ENCODE results near the gene SLC30A2. TPM values are rescaled to one million over a fixed set of nuclear protein-coding genes. Genes with fewer than 3 reads are reported as not detected.

The SLC30A2 gene
- polyA plus RNA-seq, 6 donors from 2014 or later: not detected

DNA sequence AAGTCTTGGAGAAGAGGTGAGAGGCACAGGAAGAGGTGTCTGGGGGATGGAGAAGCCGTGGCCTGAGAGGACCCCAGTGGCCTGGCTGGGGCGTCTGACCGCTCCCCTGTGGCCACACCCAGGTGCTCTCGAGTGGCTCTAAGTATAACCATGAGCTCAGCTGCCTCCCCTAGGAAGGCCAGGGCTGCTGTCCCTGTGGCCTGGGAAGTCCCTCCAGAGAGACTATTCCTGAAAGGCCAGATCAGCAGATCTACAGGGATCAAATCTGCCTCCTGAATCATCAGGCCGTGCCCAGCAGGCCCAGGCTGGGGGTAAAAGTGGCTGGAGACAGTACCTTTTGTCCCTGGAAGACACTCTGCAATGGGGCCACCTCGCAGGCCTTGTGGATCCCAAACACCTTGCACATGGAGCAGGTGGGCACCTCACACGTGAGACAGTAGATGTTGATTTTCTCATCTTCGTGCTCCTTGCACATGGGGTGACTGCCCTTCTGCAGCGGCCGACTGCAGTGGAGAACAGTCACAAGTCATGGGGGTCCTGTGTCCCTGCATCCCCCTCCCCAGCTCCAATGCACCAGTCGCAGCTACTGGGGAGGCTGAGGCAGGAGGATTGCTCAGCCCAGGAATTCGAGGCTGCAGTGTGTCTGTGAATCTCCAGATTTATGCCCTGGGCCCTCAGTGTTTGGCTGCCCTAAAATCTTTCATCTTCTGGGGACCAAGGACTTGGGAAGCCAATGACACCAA, 15.1 kb upstream of the SLC30A2 start:
- Mint-ChIP-seq H3K36me3 (no peaks in the 10 kb centered on the region), H3K27ac (no peak overlapping the region)

DNA sequence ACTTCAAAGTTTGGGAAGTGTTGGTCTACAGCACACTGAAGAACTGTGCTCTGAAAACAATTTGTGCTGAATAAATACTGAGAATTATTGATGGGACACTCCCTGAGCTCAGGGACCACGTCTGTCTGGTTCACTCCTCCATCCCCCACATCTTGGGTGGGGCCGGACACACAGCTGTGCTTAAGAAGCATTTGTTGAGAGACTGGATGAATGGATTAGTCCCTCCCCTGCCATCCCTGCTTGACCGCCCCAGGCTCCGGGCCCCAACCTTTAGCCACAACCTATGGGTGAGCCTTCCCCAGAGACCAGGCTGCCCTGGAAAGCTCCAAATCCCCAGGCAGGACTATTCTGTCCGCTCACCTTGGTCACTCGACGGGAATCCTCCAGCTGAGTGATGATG, 14.0 kb upstream of the SLC30A2 start:
- Mint-ChIP-seq H3K4me3 (no peak overlapping the region), H3K27me3 (peaks cover 36 to 53% (median 48%) of the 10 kb centered on the region in 3 donors), H3K36me3 (no peaks in the 10 kb centered on the region), H3K9me3 (no peaks in the 10 kb centered on the region), H3K27ac (peak overlapping the region in 1 of 6 donors; percentile 57), H3K4me1 (no peaks in the 10 kb centered on the region)
- DNase-seq (no peak), ATAC-seq (ENCODE audit: low read depth in 2 of 2) (no peak)

More for the DNA sequence above, 15.1 kb upstream of the SLC30A2 start:
- no peak for DNase-seq
- Mint-ChIP-seq H3K9me3 (no peaks in the 10 kb centered on the region), H3K27me3 (peaks cover 29 to 58% (median 50%) of the 10 kb centered on the region in 3 donors), H3K4me3 (no peak overlapping the region), H3K4me1 (no peaks in the 10 kb centered on the region)
- no peak for ATAC-seq (ENCODE audit: low read depth in 2 of 2)

DNA sequence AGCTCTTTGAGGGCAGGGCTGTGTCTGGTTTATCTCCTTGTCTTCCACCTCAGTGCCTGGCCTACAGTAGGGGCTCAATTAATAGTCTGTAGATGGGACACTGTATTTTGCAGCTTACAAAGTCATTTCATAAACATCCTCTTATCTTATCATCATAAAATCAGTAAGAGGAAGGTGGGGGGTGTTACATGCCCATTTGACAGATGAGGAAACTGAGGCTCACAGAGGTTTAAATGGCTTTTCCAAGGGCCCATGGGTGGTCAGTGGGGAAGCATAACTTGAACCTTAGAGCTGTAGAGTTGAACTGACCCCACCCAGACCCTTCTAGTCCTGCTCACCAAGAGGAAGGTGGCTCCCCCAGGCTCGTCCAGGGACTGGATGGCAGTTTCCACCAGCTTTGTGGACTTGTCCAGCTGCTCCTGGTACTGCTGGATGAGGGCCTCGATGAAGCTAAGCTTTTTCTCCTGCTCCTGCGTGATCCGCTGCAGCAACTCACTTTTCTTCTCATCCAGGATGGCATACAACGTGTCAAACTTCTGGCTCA, 12.2 kb upstream of the SLC30A2 start:
- H3K36me3 Mint-ChIP-seq: no peaks in the 10 kb centered on the region
- no peak for DNase-seq
- H3K4me1 Mint-ChIP-seq: no peaks in the 10 kb centered on the region
- H3K9me3 Mint-ChIP-seq: no peaks in the 10 kb centered on the region
- no peak overlapping the region for H3K4me3 Mint-ChIP-seq
- no peak for ATAC-seq (ENCODE audit: low read depth in 2 of 2)
- peaks cover 42 to 60% (median 50%) of the 10 kb centered on the region in 3 donors for H3K27me3 Mint-ChIP-seq
- H3K27ac Mint-ChIP-seq: no peak overlapping the region

DNA sequence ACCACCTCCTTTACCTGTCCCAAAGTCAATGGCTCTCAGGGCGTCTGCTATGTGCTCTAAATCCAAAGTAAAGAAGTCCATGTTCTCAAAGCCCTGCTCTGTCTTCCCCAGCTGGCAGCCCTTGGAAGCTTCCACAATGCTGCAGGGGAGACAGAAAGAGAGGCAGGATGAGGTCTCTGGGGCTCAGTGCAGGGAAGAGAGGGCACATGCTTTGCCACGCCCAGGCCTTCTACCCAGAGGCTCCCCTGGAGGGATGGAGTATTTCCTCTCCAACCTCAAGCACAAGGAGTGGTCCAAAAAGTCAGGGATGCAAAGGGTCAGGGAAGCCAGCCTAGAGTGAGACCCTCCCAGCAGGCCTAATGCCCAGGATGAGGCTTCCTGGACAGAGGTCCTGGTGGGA, 11.3 kb upstream of the SLC30A2 start:
- H3K27me3 Mint-ChIP-seq: peaks cover 41 to 59% (median 43%) of the 10 kb centered on the region in 3 donors
- H3K36me3 Mint-ChIP-seq: no peaks in the 10 kb centered on the region
- H3K4me1 Mint-ChIP-seq: no peaks in the 10 kb centered on the region
- ATAC-seq (ENCODE audit: low read depth in 2 of 2) (no peak), DNase-seq (no peak)
- H3K27ac Mint-ChIP-seq: no peak overlapping the region
- H3K4me3 Mint-ChIP-seq: no peak overlapping the region
- no peaks in the 10 kb centered on the region for H3K9me3 Mint-ChIP-seq

DNA sequence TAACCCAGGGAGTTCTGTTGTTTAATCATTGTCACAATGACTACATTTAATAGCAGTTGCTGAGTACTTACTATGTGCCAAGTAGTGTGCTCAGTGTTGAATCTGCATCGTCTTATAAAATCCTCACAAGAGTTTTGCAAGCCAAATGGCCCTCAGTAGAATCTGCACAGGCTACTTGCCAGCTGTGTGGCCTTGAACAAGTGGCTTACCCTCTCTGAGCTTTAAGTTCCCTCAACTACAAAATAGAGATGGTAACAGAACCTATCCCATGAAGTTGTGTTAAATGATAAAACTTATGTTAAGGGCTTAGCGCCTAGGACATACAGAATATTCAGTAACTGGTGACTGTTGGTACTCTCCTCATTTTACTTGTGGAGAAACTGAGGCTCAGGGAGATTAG, 9.1 kb upstream of the SLC30A2 start:
- Mint-ChIP-seq H3K36me3 (no peaks in the 10 kb centered on the region), H3K4me1 (no peaks in the 10 kb centered on the region), H3K9me3 (no peaks in the 10 kb centered on the region), H3K27me3 (peaks cover 47 to 67% (median 57%) of the 10 kb centered on the region in 3 donors), H3K27ac (no peak overlapping the region), H3K4me3 (no peak overlapping the region)
- no peak for DNase-seq
- ATAC-seq (ENCODE audit: low read depth in 2 of 2): no peak

DNA sequence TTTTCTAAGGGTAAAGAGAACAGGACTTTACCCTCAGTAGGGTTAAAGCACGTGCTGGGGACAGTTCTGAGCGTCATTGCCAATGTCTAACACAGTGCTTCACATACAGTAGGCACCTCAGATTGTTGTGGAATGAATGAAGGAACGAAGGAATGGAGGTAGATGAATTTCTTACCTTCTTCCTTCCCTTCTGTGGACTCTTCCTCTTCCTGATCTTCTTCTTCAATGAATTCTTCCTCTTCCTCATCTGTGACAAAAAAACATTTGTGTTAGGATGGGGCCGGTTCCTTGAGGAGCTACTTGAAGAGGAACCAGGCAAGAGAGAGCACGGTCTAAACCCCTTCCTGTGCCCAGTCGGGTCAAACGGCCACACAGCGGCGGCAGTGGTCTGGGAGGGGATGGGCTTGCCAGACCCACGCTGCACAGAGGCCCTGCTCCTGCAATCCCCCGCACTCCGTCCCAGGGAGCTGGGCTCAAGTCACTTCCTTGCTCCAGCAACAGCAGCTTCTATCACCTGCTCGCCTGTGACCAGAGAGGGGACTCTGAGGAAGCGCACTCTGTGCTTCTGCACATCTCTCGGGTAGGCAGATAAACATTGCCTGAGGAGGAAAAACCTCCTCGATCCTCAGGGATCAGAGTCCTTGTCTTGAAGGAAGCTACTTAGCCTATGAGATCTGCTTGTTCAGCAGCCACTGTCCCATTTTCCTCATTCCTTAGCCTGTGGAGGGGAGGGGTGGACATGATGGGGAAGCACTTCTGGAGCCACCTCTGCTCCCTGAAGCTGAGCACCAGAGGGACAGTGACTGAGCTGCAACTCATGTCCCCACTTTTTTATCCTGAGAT, 8.0 kb upstream of the SLC30A2 start:
- no peaks in the 10 kb centered on the region for H3K36me3 Mint-ChIP-seq
- H3K4me3 Mint-ChIP-seq: peak overlapping the region in 1 of 8 donors; percentile 47
- H3K27me3 Mint-ChIP-seq: peaks cover 48 to 67% (median 59%) of the 10 kb centered on the region in 3 donors
- no peak for DNase-seq
- H3K9me3 Mint-ChIP-seq: no peaks in the 10 kb centered on the region
- no peak overlapping the region for H3K27ac Mint-ChIP-seq
- H3K4me1 Mint-ChIP-seq: no peaks in the 10 kb centered on the region
- no peak for ATAC-seq (ENCODE audit: low read depth in 2 of 2)

DNA sequence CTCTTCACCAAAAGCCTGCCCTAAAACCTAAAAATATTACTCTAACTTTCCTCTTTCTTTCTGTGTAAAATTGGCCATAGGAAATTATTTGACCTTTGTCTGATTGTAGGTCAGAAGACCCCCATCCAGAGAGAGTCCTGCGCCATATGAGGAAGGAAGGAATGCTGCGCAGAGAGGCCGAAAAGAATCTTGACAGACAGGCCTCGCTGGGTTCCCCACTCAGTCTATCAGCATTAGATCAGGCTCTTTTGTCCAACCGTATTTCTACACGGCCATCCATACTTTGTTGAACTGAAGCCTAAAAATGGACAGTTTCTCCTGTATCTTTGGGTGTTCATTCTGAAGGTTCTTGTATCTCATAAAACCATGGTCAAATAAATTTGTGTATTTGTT, 4.3 kb upstream of the SLC30A2 start:
- peak overlapping the region in 1 of 6 donors; percentile 4 for H3K27ac Mint-ChIP-seq
- peaks cover 0 to 5% (median under 1%) of the 10 kb centered on the region in 3 donors for H3K4me1 Mint-ChIP-seq
- no peak overlapping the region for H3K4me3 Mint-ChIP-seq
- DNase-seq (no peak), ATAC-seq (ENCODE audit: low read depth in 2 of 2) (no peak)
- H3K36me3 Mint-ChIP-seq: no peaks in the 10 kb centered on the region
- H3K9me3 Mint-ChIP-seq: no peaks in the 10 kb centered on the region
- peaks cover 46 to 75% (median 52%) of the 10 kb centered on the region in 3 donors for H3K27me3 Mint-ChIP-seq

DNA sequence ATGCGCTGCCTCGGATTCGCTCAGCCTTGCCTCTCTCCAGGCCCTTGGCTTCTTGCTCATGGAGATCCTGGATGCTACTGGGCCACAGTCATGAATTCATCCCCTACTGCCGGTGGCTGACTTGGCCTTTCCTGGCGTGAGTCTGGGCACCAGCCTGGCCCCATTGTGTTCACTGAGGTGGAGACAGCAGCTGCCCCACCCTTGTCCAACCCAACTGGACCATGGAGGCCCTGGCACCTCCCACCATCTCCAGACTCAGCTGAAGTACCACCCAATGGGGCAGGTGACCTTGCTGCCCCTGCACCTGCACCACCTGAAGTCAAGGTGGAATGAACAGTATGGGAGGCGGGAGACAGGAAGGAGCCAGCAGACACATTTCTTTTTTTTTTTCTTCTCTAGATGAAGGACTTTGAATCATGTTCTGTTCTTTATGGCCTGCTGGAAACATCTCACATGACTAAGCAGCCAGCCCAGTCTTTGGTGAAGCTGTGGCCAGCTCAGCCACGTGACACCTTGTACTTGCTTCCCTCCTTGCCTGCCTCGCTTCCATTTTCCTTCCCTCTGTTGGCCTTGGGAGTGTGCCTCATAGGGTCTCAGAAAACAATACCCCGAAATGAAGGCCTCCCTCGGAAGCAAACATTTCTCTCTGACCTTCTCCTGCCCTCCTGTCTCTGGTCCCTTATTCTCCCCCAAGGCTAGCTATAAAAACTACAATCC, 3.8 kb upstream of the SLC30A2 start:
- no peaks in the 10 kb centered on the region for H3K36me3 Mint-ChIP-seq
- H3K4me1 Mint-ChIP-seq: peaks cover 0 to 8% (median 2%) of the 10 kb centered on the region in 3 donors
- DNase-seq: no peak
- H3K9me3 Mint-ChIP-seq: no peaks in the 10 kb centered on the region
- H3K27me3 Mint-ChIP-seq: peaks cover 46 to 80% (median 54%) of the 10 kb centered on the region in 3 donors
- no peak for ATAC-seq (ENCODE audit: low read depth in 2 of 2)
- no peak overlapping the region for H3K27ac Mint-ChIP-seq
- H3K4me3 Mint-ChIP-seq: no peak overlapping the region

DNA sequence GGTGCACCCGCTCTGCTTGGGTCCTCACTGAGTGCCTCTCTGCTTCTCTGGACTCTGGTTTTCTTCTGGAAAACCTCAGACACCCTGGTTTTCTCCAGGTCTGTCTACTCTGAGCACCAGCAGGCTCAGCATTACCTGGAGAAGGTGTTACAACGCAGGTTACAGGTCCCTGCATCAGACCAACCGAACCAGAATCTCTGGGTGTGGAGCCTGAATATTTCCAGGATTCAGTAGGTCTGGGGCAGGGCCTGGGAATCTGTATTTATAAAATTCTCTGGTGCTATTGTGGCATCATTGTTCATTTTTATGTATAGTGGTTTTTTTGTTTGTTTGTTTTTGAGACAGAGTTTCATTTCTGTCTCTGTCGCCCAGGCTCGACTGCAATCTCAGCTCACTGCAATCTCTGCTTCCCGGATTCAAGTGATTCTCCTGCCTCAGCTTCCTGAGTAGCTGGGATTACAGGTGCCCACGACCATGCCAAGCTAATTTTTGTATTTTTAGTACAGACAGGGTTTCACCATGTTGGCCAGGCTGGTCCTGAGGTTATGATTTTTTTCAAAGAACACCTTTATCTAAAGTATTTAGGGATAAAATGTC, 1.5 kb upstream of the SLC30A2 start:
- Mint-ChIP-seq H3K27me3 (peaks cover 57 to 84% (median 64%) of the 10 kb centered on the region in 3 donors), H3K36me3 (no peaks in the 10 kb centered on the region), H3K27ac (no peak overlapping the region), H3K4me3 (no peak overlapping the region), H3K9me3 (no peaks in the 10 kb centered on the region), H3K4me1 (peaks cover 0 to 8% (median 2%) of the 10 kb centered on the region in 3 donors)
- no peak for ATAC-seq (ENCODE audit: low read depth in 2 of 2)
- no peak for DNase-seq

DNA sequence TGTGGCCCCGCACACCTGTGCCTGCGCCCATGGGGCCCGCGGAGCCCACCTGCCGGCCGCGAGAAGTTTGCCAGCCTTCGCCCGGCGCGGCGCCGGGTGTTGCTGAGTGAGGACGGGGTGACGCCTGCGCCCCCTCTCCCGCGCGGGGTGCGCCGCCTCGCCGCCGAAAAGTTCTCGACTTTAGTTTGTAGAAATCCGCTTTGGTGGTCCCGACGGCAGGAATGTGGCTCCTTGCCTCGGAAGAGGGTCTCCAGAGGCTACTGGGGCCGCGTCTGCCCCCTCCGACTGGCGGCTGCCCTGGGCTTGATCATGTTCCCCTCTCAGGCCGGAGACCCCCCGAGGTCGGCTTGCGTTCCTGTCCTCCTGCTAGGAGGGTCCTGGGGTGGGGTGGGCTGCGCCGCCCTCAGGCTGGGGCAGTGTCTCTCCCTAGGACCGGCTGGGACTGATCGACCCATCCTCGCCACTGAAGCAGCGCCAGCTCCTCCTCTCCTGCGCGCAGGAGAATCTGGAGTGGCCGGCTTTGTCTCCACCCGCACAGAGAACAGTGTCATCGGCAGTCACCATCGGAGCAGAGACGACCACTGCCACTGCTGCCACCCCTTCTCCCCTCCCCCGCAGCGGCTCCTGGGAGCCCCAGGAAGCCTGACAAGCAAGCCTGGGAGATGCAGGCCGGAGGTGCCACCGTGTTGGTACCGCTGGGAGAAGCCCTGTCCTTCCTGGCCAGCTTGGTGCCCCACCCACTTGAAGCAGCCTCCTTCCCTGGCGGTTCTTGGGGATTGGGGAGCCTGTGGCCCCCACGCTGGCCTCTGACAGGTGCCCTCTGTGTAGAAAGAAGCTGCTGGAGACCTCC, 553 bp upstream of the SLC30A2 start:
- peaks cover 63 to 81% (median 66%) of the 10 kb centered on the region in 3 donors for H3K27me3 Mint-ChIP-seq
- no peak for ATAC-seq (ENCODE audit: low read depth in 2 of 2)

DNA sequence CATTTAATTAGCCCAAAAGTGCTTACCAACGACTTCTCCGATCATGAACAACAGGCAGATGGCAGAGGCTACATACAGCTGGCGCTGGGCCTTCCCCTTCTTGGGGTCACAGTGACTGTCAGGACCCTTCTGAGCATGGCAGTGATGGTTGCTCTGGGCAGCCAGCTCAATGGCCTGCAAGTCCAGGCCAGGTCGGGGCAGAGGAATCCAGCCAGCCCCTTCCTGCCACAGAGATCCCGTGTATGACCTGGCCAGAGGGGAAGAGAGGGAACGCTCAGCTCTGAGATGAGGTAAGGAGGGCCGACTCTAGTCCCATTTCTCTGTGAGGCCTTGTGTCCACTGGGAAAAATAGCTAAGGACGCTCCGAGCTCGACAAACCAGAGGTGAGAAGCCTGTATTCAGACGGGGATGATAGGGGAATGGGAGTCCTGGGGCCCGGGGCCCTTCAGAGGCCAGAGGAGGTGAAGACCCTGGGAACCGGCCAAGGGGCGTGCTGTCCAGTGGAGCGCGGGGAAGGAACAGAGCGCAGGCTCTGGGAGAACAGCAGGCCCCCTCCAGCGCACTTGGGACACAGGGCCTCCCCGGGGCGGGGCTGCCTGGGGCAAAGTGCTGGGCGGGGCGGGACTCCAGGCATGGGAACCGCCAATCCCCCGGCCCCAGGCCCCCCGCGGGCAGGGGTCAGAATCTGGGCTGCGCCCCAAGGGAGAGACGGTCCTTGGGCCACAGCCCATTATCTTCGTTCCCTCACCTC, 772 bp downstream of the SLC30A2 start:
- no peak for ATAC-seq (ENCODE audit: low read depth in 2 of 2)
- no peak for DNase-seq
- no peaks in the 10 kb centered on the region for H3K9me3 Mint-ChIP-seq
- H3K36me3 Mint-ChIP-seq: no peaks in the 10 kb centered on the region
- H3K4me3 Mint-ChIP-seq: peak overlapping the region in 1 of 8 donors; percentile 17
- peak overlapping the region in 1 of 6 donors; percentile 42 for H3K27ac Mint-ChIP-seq
- H3K27me3 Mint-ChIP-seq: peaks cover 52 to 75% (median 61%) of the 10 kb centered on the region in 3 donors
- peaks cover 0 to 8% (median 2%) of the 10 kb centered on the region in 3 donors for H3K4me1 Mint-ChIP-seq

More for the DNA sequence above, 553 bp upstream of the SLC30A2 start:
- DNase-seq: no peak
- H3K4me1 Mint-ChIP-seq: peaks cover 0 to 8% (median 2%) of the 10 kb centered on the region in 3 donors
- H3K36me3 Mint-ChIP-seq: no peaks in the 10 kb centered on the region
- H3K27ac Mint-ChIP-seq: no peak overlapping the region
- no peak overlapping the region for H3K4me3 Mint-ChIP-seq
- H3K9me3 Mint-ChIP-seq: no peaks in the 10 kb centered on the region

DNA sequence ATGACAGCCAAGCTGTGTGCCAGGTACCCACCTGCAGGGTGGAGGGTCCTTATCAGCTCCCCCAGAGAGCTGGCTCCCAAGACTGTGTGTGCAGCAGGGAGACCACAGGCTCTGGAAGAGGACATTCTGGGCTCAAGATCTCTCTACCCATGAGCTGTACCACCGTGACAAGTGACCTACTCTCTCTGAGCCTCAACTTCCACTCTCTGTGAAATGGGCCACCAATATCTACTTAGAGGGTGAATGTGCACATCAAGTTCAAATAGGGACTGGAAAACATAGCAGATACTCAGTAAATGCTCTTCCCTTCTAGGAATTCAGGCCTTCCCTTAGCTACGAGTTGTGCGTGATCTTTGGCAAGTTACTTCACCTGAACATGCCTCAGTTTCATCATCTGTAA, 1.5 kb downstream of the SLC30A2 start:
- peaks cover 0 to 8% (median 2%) of the 10 kb centered on the region in 3 donors for H3K4me1 Mint-ChIP-seq
- ATAC-seq (ENCODE audit: low read depth in 2 of 2): no peak
- H3K36me3 Mint-ChIP-seq: no peaks in the 10 kb centered on the region
- DNase-seq: no peak
- H3K27ac Mint-ChIP-seq: no peak overlapping the region
- no peak overlapping the region for H3K4me3 Mint-ChIP-seq
- H3K9me3 Mint-ChIP-seq: no peaks in the 10 kb centered on the region
- peaks cover 48 to 67% (median 53%) of the 10 kb centered on the region in 3 donors for H3K27me3 Mint-ChIP-seq

All from naive B cell (primary cell).